OCI-LY1 (cell line): ENCODE data around the gene RAB3IL1.

Experiments used
- H2AFZ ChIP-seq: fragments of 200-600 bp; sonication (generic), shearing (Covaris generic); 2 replicates; pipeline ENCODE4 v1.6.0; 2014; ENCODE audit warnings: antibody characterized with exemption, mild to moderate bottlenecking, low read length
- H3F3A ChIP-seq: fragments of 200-600 bp; sonication (generic), shearing (Covaris generic); 2 replicates; pipeline ENCODE4 v1.6.0; 2014; ENCODE audit warnings: mild to moderate bottlenecking, antibody characterized with exemption, low read length, moderate library complexity; ENCODE audit not compliant: insufficient read depth
- H3K27ac ChIP-seq: fragments of 200-600 bp; sonication (generic); 2 replicates; pipeline ENCODE4 v1.5.1; 2014; ENCODE audit warnings: low read length, mixed run types, mild to moderate bottlenecking, low read depth; ENCODE audit not compliant: poor library complexity, severe bottlenecking
- H3K27me3 ChIP-seq: fragments of 200-600 bp; sonication (generic); 2 replicates; pipeline ENCODE4 v1.6.0; 2014; ENCODE audit warnings: antibody characterized with exemption, mild to moderate bottlenecking, low read length, moderate library complexity; ENCODE audit not compliant: insufficient read depth
- H3K36me3 ChIP-seq: fragments of 200-600 bp; sonication (generic); 2 replicates; pipeline ENCODE4 v1.6.1; 2014; ENCODE audit warnings: mild to moderate bottlenecking, antibody characterized with exemption, low read length, moderate library complexity, mixed read lengths; ENCODE audit not compliant: insufficient read depth
- H3K4me1 ChIP-seq: fragments of 200-600 bp; sonication (generic); 2 replicates; pipeline ENCODE4 v1.5.1; 2014; ENCODE audit warnings: mild to moderate bottlenecking, low read length, moderate library complexity; ENCODE audit not compliant: insufficient read depth, severe bottlenecking
- H3K4me2 ChIP-seq: fragments of 200-600 bp; sonication (generic), shearing (Covaris generic); 2 replicates; pipeline ENCODE4 v1.6.1; 2014; ENCODE audit warnings: low read length
- H3K4me3 ChIP-seq: fragments of 200-600 bp; sonication (generic); 2 replicates; pipeline ENCODE4 v1.5.1; 2014; ENCODE audit warnings: low read length, low read depth, mild to moderate bottlenecking, mixed read lengths; ENCODE audit not compliant: poor library complexity, severe bottlenecking
- H3K79me2 ChIP-seq: fragments of 200-600 bp; shearing (Covaris generic); 2 replicates; pipeline ENCODE4 v1.6.1; 2016; ENCODE audit warnings: mixed run types, low read length, mixed read lengths; ENCODE audit not compliant: insufficient read depth
- H3K9ac ChIP-seq: fragments of 200-600 bp; sonication (generic), shearing (Covaris generic); 2 replicates; pipeline ENCODE4 v1.6.1; 2014; ENCODE audit warnings: mild to moderate bottlenecking, low read length, mixed read lengths
- H3K9me2 ChIP-seq: fragments of 200-600 bp; sonication (generic), shearing (Covaris generic); 2 replicates; pipeline ENCODE4 v1.6.1; 2014; ENCODE audit warnings: low read depth, mild to moderate bottlenecking, low read length, mixed read lengths
- H3K9me3 ChIP-seq: fragments of 200-600 bp; shearing (Covaris generic); 2 replicates; pipeline ENCODE4 v1.6.1; 2014; ENCODE audit warnings: low read length, mixed read lengths
- H4K20me1 ChIP-seq: fragments of 200-600 bp; sonication (generic), shearing (Covaris generic); 2 replicates; pipeline ENCODE4 v1.6.0; 2016; ENCODE audit warnings: mild to moderate bottlenecking, low read length; ENCODE audit not compliant: insufficient read depth
- CTCF ChIP-seq: fragments of 200-600 bp; sonication (generic), shearing (Covaris generic); IDR thresholded peaks from 2 replicates; pipeline ENCODE4 v1.5.1; 2017; ENCODE audit warnings: mild to moderate bottlenecking, antibody characterized with exemption, low read length, moderate library complexity, mixed read lengths
- EZH2 ChIP-seq: fragments of 200-600 bp; sonication (generic), shearing (Covaris generic); IDR thresholded peaks from 2 replicates; pipeline ENCODE4 v1.8.0; 2017; ENCODE audit warnings: borderline replicate concordance, mixed run types, mild to moderate bottlenecking, antibody characterized with exemption, low read length, moderate library complexity, mixed read lengths

RAB3IL1 gene

GRCh38 chr11:61913699-61914395 lies 3.5 kb downstream of the RAB3IL1 start:
- Histone ChIP-seq H3K27ac (no peak overlapping the region), H3K27me3 (peaks cover 10% of the 10 kb centered on the region; the same call in 1 of the 2 replicates), H3K36me3 (no peaks in the 10 kb centered on the region), H3K9ac (no peak overlapping the region), H3K4me3 (no peak overlapping the region), H3K4me2 (no peak overlapping the region), H3F3A (no peaks in the 10 kb centered on the region), H3K9me2 (no peaks in the 10 kb centered on the region), H3K9me3 (no peaks in the 10 kb centered on the region), H2AFZ (no peak overlapping the region), H3K4me1 (no peaks in the 10 kb centered on the region), H4K20me1 (no peaks in the 10 kb centered on the region), H3K79me2 (no peaks in the 10 kb centered on the region)
- TF ChIP-seq EZH2 (no peak), CTCF (no peak)

GRCh38 chr11:61912991-61913698 lies 4.2 kb downstream of the RAB3IL1 start:
- Histone ChIP-seq H3F3A (no peaks in the 10 kb centered on the region), H3K4me1 (no peaks in the 10 kb centered on the region), H3K36me3 (no peaks in the 10 kb centered on the region), H3K27me3 (peaks cover 10% of the 10 kb centered on the region; the same call in 1 of the 2 replicates), H3K27ac (no peak overlapping the region), H3K9ac (no peak overlapping the region), H2AFZ (no peak overlapping the region), H3K4me3 (no peak overlapping the region), H3K4me2 (no peak overlapping the region), H4K20me1 (no peaks in the 10 kb centered on the region), H3K79me2 (no peaks in the 10 kb centered on the region), H3K9me3 (no peaks in the 10 kb centered on the region), H3K9me2 (no peaks in the 10 kb centered on the region)
- TF ChIP-seq CTCF: no peak
- no peak for TF ChIP-seq EZH2

- TF ChIP-seq EZH2: no peak
- TF ChIP-seq CTCF: no peak
- H3K27me3 ChIP-seq: peaks cover 6% of the 10 kb centered on the region; the same call in 1 of the 2 replicates
- H3F3A ChIP-seq: no peaks in the 10 kb centered on the region
- H3K9me2 ChIP-seq: no peaks in the 10 kb centered on the region
- no peaks in the 10 kb centered on the region for H3K79me2 ChIP-seq
- H3K9me3 ChIP-seq: no peaks in the 10 kb centered on the region
- H3K4me3 ChIP-seq: no peak overlapping the region
- H4K20me1 ChIP-seq: no peaks in the 10 kb centered on the region
- no peak overlapping the region for H3K27ac ChIP-seq
- no peak overlapping the region for H2AFZ ChIP-seq
- H3K36me3 ChIP-seq: no peaks in the 10 kb centered on the region
- no peak overlapping the region for H3K9ac ChIP-seq
- H3K4me2 ChIP-seq: no peak overlapping the region
- no peaks in the 10 kb centered on the region for H3K4me1 ChIP-seq
Measured at GRCh38 chr11:61912530-61912898, 4.9 kb downstream of the RAB3IL1 start.
